IMR-90 (cell line): ENCODE results near the gene MGAT4C. TPM values are rescaled to one million over a fixed set of nuclear protein-coding genes. Genes with fewer than 3 reads are reported as not detected.

Source experiments
- ATAC-seq: fragments of 200-7000 bp; cut with Tn5 transposase; 2 replicates; pipeline ENCODE4 v1.9.1; 2020; ENCODE audit warnings: low read depth, mild to moderate bottlenecking, moderate library complexity
- BruUV-seq: library from RNA; stranded (reverse); fragments of 400-500 nt; replicated peaks from 2 replicates; lab custom pipeline; 2021; lab: Mats Ljungman, UMichigan
- CTCF ChIA-PET: fragments of 300-600 bp; formaldehyde crosslinking; extraction: SDS; loops from one replicate; lab custom pipeline; 2021; ENCODE audit warnings: antibody characterized with exemption; lab: Yijun Ruan, JAX
- POLR2A ChIA-PET: fragments of 300-600 bp; sonication (Branson Sonifier 250); formaldehyde crosslinking; loops from one replicate; lab custom pipeline; 2022; ENCODE audit warnings: antibody characterized with exemption; ENCODE audit not compliant: unreplicated experiment; lab: Charles Lee
- DNase-seq: peaks from one replicate; pipeline ENCODE4 v3.0.0; 2013
- H2AFZ ChIP-seq: replicated peaks from 2 replicates; pipeline ENCODE3; 2013; ENCODE audit warnings: low read length, mild to moderate bottlenecking; ENCODE audit not compliant: poor library complexity
- H2AK5ac ChIP-seq: 2 replicates; pipeline ENCODE4 v1.6.1; 2013; ENCODE audit warnings: low read depth, low read length, inconsistent platforms
- H2AK9ac ChIP-seq: replicated peaks from 2 replicates; pipeline ENCODE3; 2013; ENCODE audit warnings: mild to moderate bottlenecking, low read depth, low read length, moderate library complexity; ENCODE audit not compliant: poor library complexity
- H2BK120ac ChIP-seq: 2 replicates; pipeline ENCODE4 v1.6.1; 2013; ENCODE audit warnings: low read depth, low read length, inconsistent platforms
- H2BK15ac ChIP-seq: 3 replicates; pipeline ENCODE4 v1.6.1; 2013; ENCODE audit warnings: low read depth, low read length, inconsistent platforms
- H2BK20ac ChIP-seq: 2 replicates; pipeline ENCODE4 v1.6.1; 2013; ENCODE audit warnings: low read depth, mild to moderate bottlenecking, inconsistent platforms, low read length, moderate library complexity
- H2BK5ac ChIP-seq: 2 replicates; pipeline ENCODE4 v1.6.1; 2013; ENCODE audit warnings: mild to moderate bottlenecking, low read depth, low read length, inconsistent platforms; ENCODE audit not compliant: poor library complexity, severe bottlenecking
- H3K14ac ChIP-seq: replicated peaks from 2 replicates; pipeline ENCODE4 v1.6.1; 2013; ENCODE audit warnings: low read depth, low read length, inconsistent platforms
- H3K18ac ChIP-seq: 2 replicates; pipeline ENCODE4 v1.6.1; 2013; ENCODE audit warnings: low read depth, low read length, control low read depth
- H3K23ac ChIP-seq: 2 replicates; pipeline ENCODE4 v1.6.1; 2013; ENCODE audit warnings: low read depth, low read length, inconsistent platforms
- H3K27ac ChIP-seq: 2 replicates; pipeline ENCODE4 v1.5.1; 2013; ENCODE audit warnings: mild to moderate bottlenecking, control low read depth, low read length; ENCODE audit not compliant: insufficient read depth
- H3K27me3 ChIP-seq: 2 replicates; pipeline ENCODE4 v1.6.1; 2013; ENCODE audit warnings: low read length; ENCODE audit not compliant: control insufficient read depth, insufficient read depth
- H3K36me3 ChIP-seq: 2 replicates; pipeline ENCODE4 v1.6.1; 2013; ENCODE audit warnings: low read length, mixed read lengths; ENCODE audit not compliant: control insufficient read depth, insufficient read depth
- H3K4ac ChIP-seq: 2 replicates; pipeline ENCODE4 v1.6.1; 2013; ENCODE audit warnings: low read depth, low read length, inconsistent platforms
- H3K4me1 ChIP-seq: 2 replicates; pipeline ENCODE4 v1.6.1; 2013; ENCODE audit warnings: low read length, mixed read lengths; ENCODE audit not compliant: control insufficient read depth, insufficient read depth
- H3K4me2 ChIP-seq: 2 replicates; pipeline ENCODE4 v1.6.1; 2013; ENCODE audit warnings: low read depth, mild to moderate bottlenecking, control low read depth, low read length, moderate library complexity
- H3K4me3 ChIP-seq: 2 replicates; pipeline ENCODE4 v1.5.1; 2013; ENCODE audit warnings: low read depth, mild to moderate bottlenecking, control low read depth, low read length, moderate library complexity; ENCODE audit not compliant: insufficient read depth
- H3K56ac ChIP-seq: 2 replicates; pipeline ENCODE4 v1.6.1; 2013; ENCODE audit warnings: low read length, inconsistent platforms; ENCODE audit not compliant: insufficient read depth; ENCODE audit errors: extremely low read depth
- H3K79me1 ChIP-seq, 2 experiments: 2 replicates each; pipeline ENCODE4 v1.6.1; 2013; ENCODE audit warnings: low read length in 2 of 2, inconsistent platforms in 1 of 2, low read depth in 1 of 2
- H3K9ac ChIP-seq: 2 replicates; pipeline ENCODE4 v1.6.1; 2013; ENCODE audit warnings: low read depth, low read length, control low read depth
- H3K9me1 ChIP-seq: 2 replicates; pipeline ENCODE4 v1.6.1; 2013; ENCODE audit warnings: low read length, inconsistent platforms; ENCODE audit not compliant: insufficient read depth
- H3K9me3 ChIP-seq: 2 replicates; pipeline ENCODE4 v1.6.1; 2013; ENCODE audit warnings: low read length; ENCODE audit not compliant: control insufficient read depth, insufficient read depth
- H4K20me1 ChIP-seq: 2 replicates; pipeline ENCODE4 v1.6.1; 2013; ENCODE audit warnings: low read length, inconsistent platforms; ENCODE audit not compliant: insufficient read depth
- H4K5ac ChIP-seq: 2 replicates; pipeline ENCODE4 v1.6.1; 2013; ENCODE audit warnings: mild to moderate bottlenecking, low read depth, low read length, control low read depth
- H4K8ac ChIP-seq, 2 experiments: 2 replicates each; pipeline ENCODE4 v1.6.1; 2013; ENCODE audit warnings: low read depth in 2 of 2, low read length in 2 of 2, control low read depth in 1 of 2, inconsistent platforms in 1 of 2
- H4K91ac ChIP-seq: 2 replicates; pipeline ENCODE4 v1.6.1; 2013; ENCODE audit warnings: low read depth, low read length, inconsistent platforms; ENCODE audit not compliant: insufficient read depth
- CHD1 ChIP-seq: IDR thresholded peaks from 2 replicates; pipeline ENCODE4 v1.6.1; 2012; ENCODE audit warnings: low read depth, low read length, improper control_type of control experiment
- NFE2L2 ChIP-seq: fragments of 150-350 bp; IDR thresholded peaks from 2 replicates; pipeline ENCODE4 v1.6.1; 2016; ENCODE audit warnings: low read depth, mild to moderate bottlenecking, low read length
- RAD21 ChIP-seq: IDR thresholded peaks from 2 replicates; pipeline ENCODE4 v1.6.1; 2012; ENCODE audit warnings: low read length, improper control_type of control experiment
- RFX5 ChIP-seq: IDR thresholded peaks from 2 replicates; pipeline ENCODE4 v1.8.0; 2012; ENCODE audit warnings: low read depth, mild to moderate bottlenecking, low read length, moderate library complexity
- WGBS, 2 experiments: methylation state at CpG; one replicate each; pipeline versions ENCODE4 v1.1.5 to v1.1.7; 2013; ENCODE audit warnings: missing lambda C conversion rate in 2 of 2; ENCODE audit not compliant: insufficient read length in 1 of 2; ENCODE audit errors: extremely low coverage in 2 of 2; 5-methylcytosine and 5-hydroxymethylcytosine counted together
- dilution Hi-C: fragments of 300-500 bp; cut with HindIII; formaldehyde crosslinking; loops from one replicate; pipeline ENCODE4 v1.14.3; 2018; ENCODE audit warnings: low sequenced_read_pairs; ENCODE audit not compliant: unreplicated experiment
- in situ Hi-C: fragments of 300-500 bp; cut with MboI; formaldehyde crosslinking; loops from 3 replicates; pipeline ENCODE4 v1.14.3; 2019; ENCODE audit warnings: low sequenced_read_pairs, inconsistent platforms, mixed read lengths
- intact Hi-C: fragments of 100-400 bp; cut with micrococcal nuclease; formaldehyde crosslinking; loops from 2 replicates; pipeline ENCODE4 v1.10.0; 2022
- polyA plus RNA-seq, 3 experiments: library from polyadenylated mRNA; depleted of rRNA; stranded (reverse); fragments of >200 nt; gene quantifications; 2 replicates each; pipeline ENCODE4 v1.2.3, GENCODE V29; 2012; ENCODE audit warnings: low replicate concordance in 1 of 3
- total RNA-seq: library from RNA; depleted of rRNA; stranded (reverse); fragments of >200 nt; gene quantifications from 2 replicates; pipeline ENCODE4 v1.2.3, GENCODE V29; 2012

Gene MGAT4C
- total and polyA plus RNA-seq, 2 of the 4 experiments (the other 2 are of a cell fraction) = not detected

- H3K4ac ChIP-seq = no peak overlapping the region
- no peak overlapping the region for H4K91ac ChIP-seq
- in situ Hi-C loops = loop anchor here (25.0 kb wide), 1 partner anchor 956 kb away; no protein-coding TSS in a partner anchor
- no peaks in the 10 kb centered on the region for H3K36me3 ChIP-seq
- no TSS peak for BruUV-seq
- no peak overlapping the region for H3K14ac ChIP-seq
- no peak overlapping the region for H2BK120ac ChIP-seq
- no peak overlapping the region for H2BK5ac ChIP-seq
- no peak overlapping the region for H3K23ac ChIP-seq
- H3K9ac ChIP-seq = no peak overlapping the region
- no CpG with 5 or more reads among the region's 2 CpGs for WGBS, 2 experiments
- no peaks in the 10 kb centered on the region for H4K20me1 ChIP-seq
- no peak overlapping the region for H3K56ac ChIP-seq
- POLR2A ChIA-PET = no interaction called here
- no peaks in the 10 kb centered on the region for H3K9me1 ChIP-seq
- ATAC-seq (no peak), DNase-seq (no peak)
- TF ChIP-seq RAD21 (no peak), CHD1 (no peak), NFE2L2 (no peak), RFX5 (no peak)
- intact Hi-C loops = loop anchor here (10.0 kb wide), 1 partner anchor 1909 kb away; no protein-coding TSS in a partner anchor
- H2AK5ac ChIP-seq = no peak overlapping the region
- H3K4me3 ChIP-seq = no peak overlapping the region
- CTCF ChIA-PET = interaction anchor here (1.0 kb wide), 1 partner anchor 308 kb away, joined by 4 read pairs; no protein-coding TSS in a partner anchor
- no peak overlapping the region for H3K4me2 ChIP-seq
- no peak overlapping the region for H2AFZ ChIP-seq
- no peak overlapping the region for H2BK15ac ChIP-seq
- no peaks in the 10 kb centered on the region for H3K27me3 ChIP-seq
- H3K4me1 ChIP-seq = no peaks in the 10 kb centered on the region
- no peak overlapping the region for H4K8ac ChIP-seq
- no peaks in the 10 kb centered on the region for H3K9me3 ChIP-seq
- H3K79me1 ChIP-seq = no peaks in the 10 kb centered on the region
- no peak overlapping the region for H3K27ac ChIP-seq
- no peak overlapping the region for H2AK9ac ChIP-seq
- no peak overlapping the region for H3K18ac ChIP-seq
- dilution Hi-C loops = no loop called here
- no peak overlapping the region for H2BK20ac ChIP-seq
- no peak overlapping the region for H4K5ac ChIP-seq
Observed at GRCh38 chr12:85956081-85956480, 300.1 kb downstream of the MGAT4C start.
